HG02798 (cell line): ENCODE data around the gene DIPK1A.

Source experiments
- ATAC-seq: cut with Tn5 transposase; IDR thresholded peaks from one replicate; pipeline ENCODE4 v1.9.1; 2021; ENCODE audit warnings: mild to moderate bottlenecking; ENCODE audit not compliant: unreplicated experiment, poor library complexity

The DIPK1A gene

DNA sequence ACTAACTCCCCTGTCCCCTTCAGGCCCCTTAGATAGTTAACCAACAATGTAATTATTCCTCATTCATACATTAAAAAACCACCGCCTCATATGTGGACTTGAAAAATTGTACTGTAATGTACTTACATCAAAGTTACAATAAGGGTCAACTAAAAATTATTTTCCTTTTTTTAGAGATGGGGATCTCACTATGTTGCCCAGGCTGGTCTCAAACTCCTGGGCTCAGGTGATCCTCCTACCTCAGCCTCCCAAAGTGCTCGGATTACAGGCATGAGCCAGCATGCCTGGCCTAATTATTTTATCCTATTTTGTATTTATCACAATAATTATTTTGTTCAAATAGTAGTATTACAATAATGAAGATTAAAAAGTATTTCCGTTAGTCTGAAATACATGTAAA, 116.8 kb downstream of the DIPK1A start:
- no peak for ATAC-seq

DNA sequence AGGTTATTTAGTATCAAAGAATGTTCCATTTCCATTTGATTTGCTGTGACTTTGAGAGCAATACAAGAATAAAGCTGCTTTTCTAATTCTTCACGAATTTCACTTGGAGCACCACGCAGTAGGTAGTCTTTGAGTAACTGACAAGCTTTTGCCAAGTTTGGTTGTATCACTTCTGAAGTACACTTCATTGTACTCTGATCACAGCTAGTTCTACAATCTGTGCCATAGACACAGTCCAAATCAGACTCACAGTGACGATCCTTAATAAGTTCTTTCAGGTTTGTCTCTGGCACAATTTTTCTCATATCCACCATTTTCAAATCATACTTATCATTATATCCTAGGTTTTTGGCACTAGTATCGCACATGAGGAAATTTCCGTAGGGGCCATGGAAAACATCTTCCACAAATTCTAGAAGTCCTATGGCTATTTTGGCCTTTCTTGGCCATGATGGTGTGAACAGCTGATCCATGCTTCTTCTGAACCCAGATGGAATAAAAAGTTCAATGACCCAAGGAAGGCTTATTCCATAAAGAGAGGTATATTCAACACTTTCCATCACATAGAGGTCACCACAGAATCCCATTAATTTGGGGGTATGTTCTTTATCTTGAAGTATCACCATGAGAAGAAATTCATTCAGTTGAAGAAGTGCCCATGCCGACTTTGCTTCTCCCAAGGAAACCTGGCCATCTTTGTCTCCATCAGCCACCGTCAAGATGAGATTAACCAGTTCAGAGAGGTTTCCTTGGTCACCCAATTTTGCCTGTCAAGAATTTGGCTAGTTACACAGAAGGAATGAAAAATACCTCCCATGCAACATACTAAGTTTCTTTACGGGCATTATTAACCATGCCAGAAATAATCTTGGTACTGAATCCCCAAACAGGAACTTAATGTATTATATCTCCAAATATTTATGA, 117.6 kb downstream of the DIPK1A start:
- no peak for ATAC-seq

DNA sequence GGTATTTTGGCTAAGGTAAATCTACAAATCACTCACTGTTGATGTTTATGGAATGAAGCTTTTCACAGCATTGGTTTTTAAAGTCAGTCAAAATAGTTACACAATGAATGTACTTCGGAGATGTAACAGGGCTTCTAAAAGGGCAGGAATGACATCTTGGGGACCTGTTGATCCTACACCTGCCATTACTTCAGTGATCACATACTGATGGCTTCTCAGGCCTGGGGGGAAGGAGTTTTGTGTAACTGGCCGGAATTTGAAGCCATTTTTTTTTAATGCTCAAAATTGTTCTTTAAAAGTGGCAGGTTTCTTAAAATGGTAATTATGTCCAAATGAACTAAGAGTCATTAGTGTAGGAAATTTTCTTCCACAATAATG, 118.2 kb downstream of the DIPK1A start:
- no peak for ATAC-seq

DNA sequence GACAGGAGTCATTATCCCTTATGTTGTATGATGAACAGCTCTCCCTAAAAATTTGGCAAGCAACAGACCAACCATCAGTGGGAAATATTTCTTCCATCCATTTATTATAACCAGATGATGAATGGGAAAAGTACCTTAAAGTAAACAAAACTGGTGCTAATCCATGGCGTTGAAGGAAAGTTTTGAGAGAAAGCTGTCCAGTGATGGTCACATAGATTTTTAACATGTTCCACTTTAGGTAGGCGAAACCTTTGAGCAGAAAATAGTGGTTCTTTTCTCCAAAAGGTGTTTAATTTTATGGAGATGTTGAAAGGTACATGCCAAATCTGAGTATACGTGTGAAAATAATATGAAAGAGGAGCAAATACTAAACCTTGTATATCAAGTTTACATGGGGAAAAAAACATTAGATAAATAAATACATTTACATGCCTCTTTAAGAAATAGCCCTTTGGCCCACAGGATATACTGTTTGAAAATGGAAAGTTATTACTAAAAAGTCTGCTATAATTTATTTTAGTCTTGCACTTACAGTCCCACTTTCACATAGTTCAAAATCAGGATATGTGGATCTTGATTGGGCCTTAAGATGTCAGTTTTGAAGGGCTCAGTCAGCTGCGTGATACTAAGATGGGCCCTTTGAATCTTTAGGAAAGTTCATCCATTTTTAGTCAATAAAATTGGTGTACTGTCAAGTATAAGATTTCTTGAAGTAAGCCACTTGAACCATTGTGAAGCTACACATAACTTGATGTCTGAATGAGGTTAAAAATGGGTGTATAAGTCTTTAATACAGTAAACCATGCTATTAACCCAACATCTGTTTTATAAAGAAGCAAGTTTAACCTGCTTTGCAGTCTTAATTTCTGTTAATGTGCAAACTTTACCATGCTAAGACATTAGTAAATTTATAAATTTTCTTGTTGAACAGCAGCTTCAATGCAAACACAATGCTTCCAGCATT, 118.9 kb downstream of the DIPK1A start:
- no peak for ATAC-seq

DNA sequence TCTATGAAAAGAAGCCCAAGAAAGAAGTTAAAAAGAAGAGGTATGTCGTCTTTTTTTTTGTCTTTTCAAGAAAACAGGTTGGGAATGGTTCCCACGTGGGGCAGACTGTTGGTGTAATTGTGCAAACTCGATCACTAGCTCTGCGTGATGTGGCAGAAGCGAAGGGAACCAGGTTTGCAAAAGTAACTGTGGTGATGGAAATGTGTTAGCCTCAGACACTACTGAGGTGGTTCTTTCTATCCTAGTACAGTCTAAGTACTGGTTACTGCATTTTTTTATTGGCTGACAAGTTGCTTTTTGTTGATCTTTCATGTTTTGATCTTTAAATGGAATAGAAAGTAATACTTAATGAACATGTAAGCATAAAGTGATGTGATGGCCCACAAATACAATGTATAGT, 120.7 kb downstream of the DIPK1A start:
- no peak for ATAC-seq

DNA sequence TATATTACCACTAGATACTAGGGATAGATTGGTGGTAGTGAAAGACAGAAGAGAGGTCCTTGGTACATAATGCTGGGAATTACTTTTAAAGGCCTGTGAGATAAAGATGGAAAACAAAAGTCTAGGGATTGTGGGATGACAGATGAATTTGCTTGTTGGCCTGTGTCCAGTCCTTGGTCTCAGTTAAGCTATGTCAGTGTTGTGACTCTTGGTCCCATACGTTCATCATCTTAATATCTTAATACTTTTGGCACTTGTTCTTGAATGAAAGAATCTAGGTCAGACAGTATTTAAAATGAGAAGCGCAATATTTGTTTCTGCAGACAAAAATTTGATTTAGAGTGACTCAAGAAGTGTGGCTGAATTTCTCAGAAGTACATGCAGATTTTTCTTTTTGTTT, 121.8 kb downstream of the DIPK1A start:
- ATAC-seq, result no peak

DNA sequence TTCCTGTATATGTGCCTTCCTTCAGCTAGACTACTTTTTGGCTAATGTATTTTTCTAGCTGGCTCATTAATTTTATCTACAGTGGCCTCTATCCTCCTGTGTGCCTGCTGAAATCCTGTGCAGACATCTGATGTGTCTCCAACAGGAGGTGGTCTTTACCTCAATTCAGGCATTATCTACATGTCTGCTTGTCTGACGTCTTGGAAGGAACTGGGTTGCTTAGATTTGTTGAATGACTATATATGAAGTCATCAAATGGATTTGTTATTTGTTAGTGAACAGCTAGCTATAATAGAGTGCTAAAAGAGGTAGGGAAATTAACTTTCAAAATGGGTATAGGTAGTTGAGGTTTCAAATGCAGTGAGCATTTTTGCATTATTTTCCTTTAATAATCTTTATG, 122.7 kb downstream of the DIPK1A start:
- ATAC-seq, result no peak

DNA sequence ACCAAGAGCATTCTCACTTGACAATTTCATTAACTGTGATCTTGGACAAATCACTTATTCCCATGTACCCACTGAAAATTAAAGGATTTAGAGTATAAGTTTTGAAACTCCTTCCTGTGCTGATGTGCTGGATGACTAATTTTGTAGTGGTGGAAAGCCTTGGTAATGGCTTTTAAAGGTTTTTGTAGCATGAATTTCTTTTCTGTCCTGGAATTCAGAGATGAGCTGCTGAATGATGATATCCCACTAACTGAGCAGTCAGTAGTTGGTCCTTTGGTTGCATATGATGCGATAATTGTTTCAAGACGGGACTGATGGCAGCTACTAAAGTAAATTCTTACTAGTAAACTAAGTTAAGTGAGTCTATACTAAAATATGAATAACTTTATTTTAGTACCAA, 124.2 kb downstream of the DIPK1A start:
- ATAC-seq, result no peak

DNA sequence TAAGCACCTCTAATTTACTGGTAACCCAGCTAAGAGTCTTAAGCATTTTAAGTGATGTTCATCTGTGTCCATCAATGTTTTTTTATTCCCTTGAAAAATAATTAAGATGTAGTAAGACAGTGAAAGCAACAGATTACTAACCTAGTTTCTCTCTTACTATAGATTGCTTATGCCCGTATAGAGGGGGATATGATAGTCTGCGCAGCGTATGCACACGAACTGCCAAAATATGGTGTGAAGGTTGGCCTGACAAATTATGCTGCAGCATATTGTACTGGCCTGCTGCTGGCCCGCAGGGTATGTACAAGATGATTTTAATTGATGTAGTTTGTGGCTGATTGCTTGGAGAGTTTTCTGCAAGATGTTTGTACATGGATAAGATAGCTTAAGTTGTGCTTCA, 126.6 kb downstream of the DIPK1A start:
- ATAC-seq, result no peak

DNA sequence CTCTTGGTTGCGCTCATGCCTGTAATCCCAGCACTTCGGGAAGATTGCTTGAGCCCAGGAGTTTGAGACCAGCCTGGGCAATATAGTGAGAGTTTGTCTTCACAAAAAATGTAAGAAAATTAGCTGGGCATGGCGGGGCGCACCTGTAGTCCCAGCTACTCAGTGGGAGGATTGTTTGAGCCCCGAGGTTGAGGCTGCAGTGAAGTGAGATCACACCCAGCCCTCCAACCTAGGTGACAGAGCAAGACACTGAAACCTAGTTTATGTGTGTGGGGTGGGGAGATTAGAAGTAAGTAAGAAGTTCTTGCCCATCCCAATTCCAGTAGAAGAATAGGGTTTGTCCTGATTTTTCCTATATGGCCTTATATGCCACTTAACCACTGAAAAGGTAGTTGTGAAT, 127.4 kb downstream of the DIPK1A start:
- ATAC-seq, result no peak

DNA sequence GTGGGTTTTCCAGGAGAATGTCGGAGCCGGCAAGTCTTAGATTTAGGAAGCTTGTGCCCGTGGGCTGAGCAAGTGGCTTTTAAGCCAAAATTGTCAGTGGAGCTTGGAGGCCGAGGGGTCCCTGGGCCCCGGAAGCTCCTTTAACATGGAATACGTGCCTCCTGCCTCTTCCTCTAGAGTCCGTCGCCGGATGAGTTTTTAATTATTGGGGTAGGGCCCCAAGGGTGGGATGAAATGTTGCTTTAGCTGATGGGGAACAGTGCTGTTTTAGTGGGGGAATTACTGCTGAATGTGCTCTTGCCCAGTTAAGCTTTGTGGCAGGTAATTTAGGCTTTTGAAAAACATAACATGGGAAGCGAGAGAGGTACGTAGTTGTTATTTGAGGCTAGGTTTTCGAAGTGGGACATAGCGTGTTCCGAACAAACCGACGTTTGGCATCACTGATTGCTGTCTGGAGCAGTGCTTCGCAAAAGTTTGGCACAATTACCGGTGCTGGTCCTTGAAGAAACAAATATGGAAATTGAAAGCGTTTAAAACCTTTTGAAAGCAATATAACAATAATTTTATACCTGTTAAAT, 128.6 kb downstream of the DIPK1A start:
- no peak for ATAC-seq

DNA sequence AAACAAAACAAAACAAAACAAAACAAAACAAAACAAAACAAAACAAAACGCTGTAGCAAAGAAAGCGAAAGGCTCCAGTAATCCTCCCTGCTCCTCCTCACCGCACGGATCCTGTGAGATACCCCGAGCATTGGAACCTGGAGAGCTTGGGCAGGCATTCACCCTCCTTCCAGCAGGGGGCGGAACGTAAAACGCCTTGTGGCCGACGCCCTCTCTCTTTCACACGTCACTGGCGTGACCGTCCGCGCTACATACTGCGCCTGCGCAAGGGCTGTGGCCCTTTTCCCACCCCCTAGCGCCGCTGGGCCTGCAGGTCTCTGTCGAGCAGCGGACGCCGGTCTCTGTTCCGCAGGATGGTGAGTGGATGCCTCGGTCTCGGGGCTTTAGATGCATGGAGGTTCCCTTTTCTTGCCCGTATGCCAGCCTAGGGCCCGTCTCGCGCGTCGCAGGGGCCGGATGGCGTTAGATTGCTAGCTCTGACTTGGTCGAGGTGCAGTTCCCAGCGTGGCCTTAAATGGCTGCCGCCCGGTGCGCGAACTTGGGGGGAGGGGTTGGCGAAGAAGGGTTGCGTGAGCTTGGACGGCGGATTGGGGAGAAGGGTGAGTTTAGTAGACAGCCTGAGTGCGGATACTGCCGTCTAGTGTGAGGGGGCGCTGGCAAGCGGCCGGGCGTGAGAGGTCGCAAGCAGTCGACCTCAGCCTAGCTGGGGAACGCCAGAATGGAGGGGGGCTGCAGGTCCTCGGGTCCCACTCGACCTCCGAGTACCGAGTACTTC, 129.3 kb downstream of the DIPK1A start, which contains the start of gene RPL5:
Gene RPL5 (plus strand): TSS at position 279 of the 775 bp plus-strand sequence. CDS start 75 bp downstream, at position 354.
- ATAC-seq, result peak; percentile 95

DNA sequence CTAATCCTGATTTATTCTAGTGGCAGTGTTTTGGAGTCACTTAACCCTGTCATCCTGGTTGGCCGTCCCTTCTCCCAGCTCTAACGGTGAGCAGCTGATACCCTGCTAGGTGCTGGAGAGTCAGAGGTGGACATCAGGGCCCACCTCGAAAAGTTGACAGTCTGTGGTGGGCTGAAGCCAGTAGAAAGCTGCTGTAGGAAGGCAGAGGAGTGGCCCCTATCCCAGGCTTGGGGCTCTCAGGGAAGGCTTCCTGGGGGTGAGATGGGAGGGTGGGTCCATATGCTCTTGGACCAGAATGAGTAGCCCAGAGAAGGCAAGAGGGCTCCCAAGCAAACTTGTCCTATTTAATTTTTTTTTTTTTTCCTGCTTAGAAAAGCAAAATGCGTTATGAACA, 129.9 kb downstream of the DIPK1A start:
- no peak for ATAC-seq

DNA sequence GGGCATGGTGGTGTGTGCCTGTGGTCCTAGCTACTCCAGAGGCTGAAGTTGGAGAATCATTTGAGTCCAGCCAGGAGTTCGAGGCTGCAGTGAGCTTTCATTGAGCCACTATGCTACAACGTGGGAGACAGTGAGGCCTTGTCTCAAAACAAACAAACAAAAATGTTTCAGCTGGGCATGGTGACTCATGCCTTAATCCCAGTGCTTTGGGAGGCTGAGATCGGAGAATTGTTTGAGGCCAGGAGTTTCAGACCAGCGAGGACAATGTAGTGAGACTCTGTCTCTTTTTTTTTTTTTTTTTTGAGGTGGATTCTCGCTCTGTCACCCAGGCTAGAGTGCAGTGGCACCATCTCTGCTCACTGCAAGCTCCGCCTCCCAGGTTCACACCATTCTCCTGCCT, 134.5 kb downstream of the DIPK1A start:
- no peak for ATAC-seq

DNA sequence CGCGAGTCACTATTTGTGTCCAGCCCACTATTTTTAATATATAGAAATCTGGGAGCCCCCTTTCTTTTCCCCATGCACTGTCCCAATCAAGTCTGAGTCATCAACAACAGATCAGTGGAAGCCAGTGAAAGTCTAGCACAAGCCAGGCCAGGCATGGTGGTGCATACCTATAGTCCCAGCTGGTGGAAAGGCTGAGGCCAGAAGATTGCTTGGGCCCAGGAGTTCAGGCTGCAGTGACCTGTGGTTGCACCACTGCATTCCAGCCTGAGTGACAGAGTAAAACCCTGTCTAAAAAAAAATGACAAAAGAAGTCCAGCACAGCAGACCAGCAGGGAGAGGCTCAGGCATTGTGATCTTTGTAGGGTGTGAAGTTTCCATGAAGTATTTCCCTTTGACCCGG, 138.4 kb downstream of the DIPK1A start:
- no peak for ATAC-seq

DNA sequence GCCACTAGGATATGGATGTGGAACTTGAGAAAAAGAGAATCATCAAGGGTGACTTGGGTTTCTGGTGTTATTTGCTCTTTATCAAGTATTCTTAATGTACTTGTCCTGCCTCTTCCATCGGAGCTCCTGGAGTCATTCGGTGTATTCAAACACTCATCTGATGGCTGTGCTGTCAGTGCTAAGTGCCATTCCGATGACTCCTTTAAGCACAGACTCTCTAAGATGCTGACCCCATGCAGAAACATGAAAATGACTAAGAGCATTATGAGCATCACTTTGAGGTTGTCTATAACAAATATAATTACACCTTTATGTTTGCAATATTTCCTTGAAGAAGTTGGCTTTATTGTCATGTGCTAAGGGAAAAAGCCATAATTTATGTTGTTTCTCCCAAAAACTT, 140.7 kb downstream of the DIPK1A start:
- no peak for ATAC-seq

DNA sequence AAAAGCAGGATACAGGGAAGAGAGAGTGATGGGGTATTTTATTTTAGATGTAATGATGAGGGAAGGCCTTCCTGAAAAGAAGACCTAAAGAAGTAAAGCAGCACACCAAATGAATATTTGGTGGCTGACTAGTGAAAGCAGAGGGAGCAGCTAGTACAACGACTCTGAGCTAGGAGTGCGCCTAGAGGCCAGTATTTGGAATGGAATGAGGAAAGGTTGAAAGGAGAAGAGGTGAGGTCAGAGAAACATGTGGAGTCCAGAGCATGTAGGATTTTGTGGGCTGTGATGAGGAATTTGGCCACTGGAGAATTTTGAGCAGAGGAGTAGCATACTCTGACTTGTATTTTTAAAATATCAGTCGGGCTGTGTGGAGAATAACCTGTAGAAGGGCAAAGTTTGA, 141.2 kb downstream of the DIPK1A start:
- no peak for ATAC-seq

DNA sequence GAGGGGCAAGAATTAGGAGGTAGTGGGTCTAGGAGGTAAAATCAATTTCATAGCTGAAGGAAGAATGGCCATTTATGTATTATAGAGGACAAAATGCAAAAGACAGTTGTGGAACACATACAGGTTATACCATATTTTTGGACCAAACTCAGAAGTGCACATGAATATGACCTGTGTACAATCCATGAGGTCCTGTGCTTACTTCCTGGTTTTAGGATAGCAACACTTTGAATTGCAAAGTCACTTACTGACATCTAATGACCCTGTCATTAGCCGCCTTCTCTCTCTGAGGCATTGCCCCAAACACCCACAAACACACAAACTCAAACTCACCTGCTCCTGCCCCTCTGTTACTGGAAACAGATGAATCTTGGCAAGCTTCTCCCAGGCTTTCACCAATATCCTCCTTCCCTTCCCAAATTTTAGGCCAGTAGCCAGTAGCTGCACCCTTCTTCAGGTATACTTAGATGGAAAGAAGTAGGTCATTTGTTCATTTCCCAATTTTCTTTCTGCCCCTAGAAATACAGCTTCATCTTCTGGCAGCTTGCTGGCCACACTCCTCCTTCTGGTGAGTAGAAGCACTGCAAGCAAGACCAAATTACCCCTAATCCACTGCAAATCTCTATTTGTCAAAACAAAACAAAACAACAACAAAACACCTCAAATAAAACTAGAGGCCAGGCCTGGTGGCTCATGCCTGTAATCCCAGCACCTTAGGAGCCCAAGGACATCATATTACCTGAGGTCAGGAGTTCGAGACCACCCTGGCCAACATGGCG, 143.1 kb downstream of the DIPK1A start:
- no peak for ATAC-seq

DNA sequence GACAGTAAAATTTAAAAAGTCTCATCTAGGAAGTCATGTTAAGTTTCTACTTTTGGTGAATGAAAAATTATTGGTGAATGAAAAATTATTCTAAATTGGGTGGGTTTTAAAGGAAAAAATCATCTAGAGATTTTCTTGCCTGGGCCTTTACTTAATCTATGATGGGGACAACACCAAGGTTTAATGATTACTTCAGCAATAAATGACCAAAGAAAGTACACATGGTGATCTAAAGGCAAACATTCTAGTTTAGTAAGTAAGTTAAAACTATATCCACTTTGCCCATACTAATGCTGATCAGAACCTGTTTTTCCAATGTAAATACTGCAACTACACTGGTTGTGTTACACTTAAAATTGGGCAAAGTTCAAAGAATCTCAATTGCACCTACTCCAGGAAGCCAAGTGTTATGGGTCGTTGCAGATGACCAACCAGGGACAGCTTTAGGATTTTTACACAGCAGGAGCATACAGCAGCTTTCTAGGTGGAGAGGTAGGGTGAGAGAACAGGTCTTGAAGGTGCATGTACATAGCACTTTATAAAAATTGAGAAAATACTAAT, 144.0 kb downstream of the DIPK1A start:
- no peak for ATAC-seq
